H9 (cell line): ENCODE measurements around the gene SCAF1. TPM values are rescaled to one million over a fixed set of nuclear protein-coding genes. Genes with fewer than 3 reads are reported as not detected.

Experiments used
- DNase-seq: peaks from one replicate; pipeline ENCODE4 v3.0.0-alpha.2; 2017
- H2AFZ ChIP-seq: one replicate; pipeline ENCODE4 v1.6.1; 2013; ENCODE audit warnings: mild to moderate bottlenecking, low read length, control low read depth, moderate library complexity
- H2AK5ac ChIP-seq: 2 replicates; pipeline ENCODE4 v1.6.1; 2013; ENCODE audit warnings: low read length, control low read depth, mixed read lengths; ENCODE audit not compliant: insufficient read length
- H2BK120ac ChIP-seq: one replicate; pipeline ENCODE4 v1.6.1; 2013; ENCODE audit warnings: low read depth, mild to moderate bottlenecking, low read length, control low read depth, inconsistent platforms; ENCODE audit not compliant: poor library complexity, severe bottlenecking
- H2BK12ac ChIP-seq: 2 replicates; pipeline ENCODE4 v1.6.1; 2013; ENCODE audit warnings: low read length, control low read depth, mixed read lengths, low read depth; ENCODE audit not compliant: insufficient read length
- H2BK15ac ChIP-seq: 2 replicates; pipeline ENCODE4 v1.6.1; 2013; ENCODE audit warnings: low read depth, low read length, control low read depth
- H2BK20ac ChIP-seq: one replicate; pipeline ENCODE4 v1.6.1; 2013; ENCODE audit warnings: low read depth, mild to moderate bottlenecking, low read length, control low read depth, inconsistent platforms; ENCODE audit not compliant: poor library complexity, severe bottlenecking
- H2BK5ac ChIP-seq: 2 replicates; pipeline ENCODE4 v1.6.1; 2013; ENCODE audit warnings: low read length, control low read depth, mixed read lengths; ENCODE audit not compliant: insufficient read length
- H3K14ac ChIP-seq: 2 replicates; pipeline ENCODE4 v1.6.1; 2013; ENCODE audit warnings: low read length, control low read depth; ENCODE audit not compliant: insufficient read depth
- H3K18ac ChIP-seq: 2 replicates; pipeline ENCODE4 v1.6.1; 2013; ENCODE audit warnings: low read depth, mild to moderate bottlenecking, mixed read lengths, low read length, control low read depth; ENCODE audit not compliant: insufficient read length
- H3K23ac ChIP-seq: 2 replicates; pipeline ENCODE4 v1.6.1; 2013; ENCODE audit warnings: low read length, control low read depth, mixed read lengths, low read depth; ENCODE audit not compliant: insufficient read length
- H3K23me2 ChIP-seq: 2 replicates; pipeline ENCODE4 v1.6.1; 2013; ENCODE audit warnings: low read depth, mild to moderate bottlenecking, mixed read lengths, low read length, control low read depth; ENCODE audit not compliant: insufficient read length, poor library complexity, severe bottlenecking
- H3K27ac ChIP-seq: 2 replicates; pipeline ENCODE4 v1.5.1; 2013; ENCODE audit warnings: low read length, control low read depth, mixed read lengths, low read depth; ENCODE audit not compliant: insufficient read length
- H3K27me3 ChIP-seq: 2 replicates; pipeline ENCODE4 v1.6.1; 2013; ENCODE audit warnings: low read length, control low read depth, inconsistent platforms; ENCODE audit not compliant: insufficient read depth
- H3K4ac ChIP-seq: 2 replicates; pipeline ENCODE4 v1.6.1; 2013; ENCODE audit warnings: low read depth, mild to moderate bottlenecking, control low read depth, inconsistent platforms, low read length, moderate library complexity
- H3K4me1 ChIP-seq: 2 replicates; pipeline ENCODE4 v1.6.1; 2013; ENCODE audit warnings: low read length, control low read depth, inconsistent platforms; ENCODE audit not compliant: insufficient read depth
- H3K4me2 ChIP-seq: 2 replicates; pipeline ENCODE4 v1.6.1; 2013; ENCODE audit warnings: low read length, control low read depth, mixed read lengths; ENCODE audit not compliant: insufficient read length, insufficient read depth
- H3K56ac ChIP-seq: 2 replicates; pipeline ENCODE4 v1.6.1; 2013; ENCODE audit warnings: low read depth, mild to moderate bottlenecking, mixed read lengths, low read length, control low read depth; ENCODE audit not compliant: insufficient read length
- H3K79me1 ChIP-seq: 2 replicates; pipeline ENCODE4 v1.6.1; 2013; ENCODE audit warnings: low read depth, mild to moderate bottlenecking, moderate library complexity, low read length, control low read depth, inconsistent platforms; ENCODE audit not compliant: insufficient read depth, poor library complexity, severe bottlenecking
- H3K79me2 ChIP-seq: 2 replicates; pipeline ENCODE4 v1.6.1; 2013; ENCODE audit warnings: low read length, control low read depth, inconsistent platforms; ENCODE audit not compliant: insufficient read depth
- H3K9ac ChIP-seq: 2 replicates; pipeline ENCODE4 v1.6.1; 2013; ENCODE audit warnings: low read length, control low read depth, mixed read lengths; ENCODE audit not compliant: insufficient read length; ENCODE audit errors: extremely low read depth
- H3K9me3 ChIP-seq: one replicate; pipeline ENCODE4 v1.6.1; 2013; ENCODE audit warnings: low read depth, low read length, inconsistent platforms; ENCODE audit not compliant: control insufficient read depth
- H3T11ph ChIP-seq: one replicate; pipeline ENCODE4 v1.6.1; 2013; ENCODE audit warnings: mild to moderate bottlenecking, low read length, control low read depth, inconsistent platforms
- H4K20me1 ChIP-seq: one replicate; pipeline ENCODE4 v1.6.1; 2013; ENCODE audit not compliant: control insufficient read depth, insufficient read length, insufficient read depth
- H4K5ac ChIP-seq: 2 replicates; pipeline ENCODE4 v1.6.1; 2013; ENCODE audit warnings: low read depth, mild to moderate bottlenecking, mixed read lengths, low read length, control low read depth; ENCODE audit not compliant: insufficient read length
- H4K8ac ChIP-seq: replicated peaks from 2 replicates; pipeline ENCODE4 v1.6.1; 2013; ENCODE audit warnings: low read length, control low read depth, mixed read lengths, low read depth; ENCODE audit not compliant: insufficient read length
- H4K91ac ChIP-seq: 2 replicates; pipeline ENCODE4 v1.6.1; 2013; ENCODE audit warnings: low read depth, mild to moderate bottlenecking, moderate library complexity, mixed read lengths, low read length, control low read depth; ENCODE audit not compliant: insufficient read length
- H3K27ac Mint-ChIP-seq, 3 experiments: 2 replicates in 2 of 3; 3 replicates in 1 of 3; pipeline ENCODE4 v1.8.0; 2020 to 2021; ENCODE audit warnings: mixed read lengths in 3 of 3, mild to moderate bottlenecking in 1 of 3, moderate library complexity in 1 of 3
- H3K27me3 Mint-ChIP-seq: 2 replicates; pipeline ENCODE4 v1.8.0; 2021; ENCODE audit warnings: low read depth, mild to moderate bottlenecking, moderate library complexity, mixed read lengths
- H3K36me3 Mint-ChIP-seq, 3 experiments: 2 replicates in 2 of 3; 3 replicates in 1 of 3; pipeline ENCODE4 v1.8.0; 2020 to 2021; ENCODE audit warnings: low read depth in 3 of 3, mixed read lengths in 3 of 3; ENCODE audit not compliant: insufficient read depth in 1 of 3
- H3K4me1 Mint-ChIP-seq, 2 experiments: 2 replicates each; pipeline ENCODE4 v1.8.0; 2020; ENCODE audit warnings: mixed read lengths in 2 of 2
- H3K4me3 Mint-ChIP-seq, 2 experiments: 2 replicates in 1 of 2; 3 replicates in 1 of 2; pipeline ENCODE4 v1.8.0; 2020 to 2021; ENCODE audit warnings: mild to moderate bottlenecking in 2 of 2, mixed read lengths in 2 of 2, moderate library complexity in 1 of 2
- H3K9me3 Mint-ChIP-seq, 2 experiments: 2 replicates in 1 of 2; 3 replicates in 1 of 2; pipeline ENCODE4 v1.8.0; 2020; ENCODE audit warnings: mild to moderate bottlenecking in 2 of 2, mixed read lengths in 2 of 2, moderate library complexity in 1 of 2
- WGBS: extraction: QIAGEN DNeasy Blood & Tissue Kit; methylation state at CpG from one replicate; pipeline ENCODE4 v1.1.7; 2013; ENCODE audit warnings: missing lambda C conversion rate, low lambda C conversion rate, mixed read lengths; ENCODE audit not compliant: insufficient read length; ENCODE audit errors: extremely low coverage; 5-methylcytosine and 5-hydroxymethylcytosine counted together
- total RNA-seq: library from RNA; stranded (reverse); gene quantifications from 2 replicates; pipeline ENCODE4 v1.2.1, GENCODE V29; 2021
- TF ChIP-seq, protein P1 (sequence below): fragments of 200-600 bp; sonication (generic); conservative IDR thresholded peaks from 3 replicates; pipeline ENCODE4 v1.8.0; 2021; ENCODE audit warnings: antibody characterized with exemption, mild to moderate bottlenecking

The SCAF1 gene
- total RNA-seq, 1 experiment from 2014 or later: 85.3 TPM

DNA sequence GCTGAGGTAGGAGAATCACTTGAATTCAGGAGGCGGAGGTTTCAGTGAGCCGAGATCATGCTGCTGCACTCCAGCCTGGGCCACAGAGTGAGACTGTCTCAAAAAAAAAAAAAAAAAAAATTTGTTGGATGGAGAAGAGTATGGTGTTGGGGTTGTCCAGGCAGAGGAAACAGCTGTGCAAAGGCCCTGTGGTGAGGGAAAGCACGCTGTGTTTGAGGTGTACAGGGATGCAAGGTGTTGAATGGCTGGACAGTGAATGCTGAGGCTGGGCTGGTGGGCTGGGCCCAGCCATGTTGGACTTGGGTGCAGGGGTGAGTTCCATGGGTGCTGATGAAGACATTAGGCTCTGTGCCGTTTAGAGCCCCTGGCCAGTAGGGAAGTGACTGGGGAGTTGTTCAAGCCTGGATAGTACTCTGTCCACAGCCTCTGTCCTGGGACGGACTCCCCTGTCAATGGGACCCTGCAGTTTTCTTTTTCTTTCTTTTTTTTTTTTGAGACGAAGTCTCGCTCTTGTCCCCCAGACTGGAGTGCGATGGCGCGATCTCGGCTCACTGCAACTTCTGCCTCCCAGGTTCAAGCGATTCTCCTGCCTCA is 32.4 kb upstream of the SCAF1 start:
- Histone ChIP-seq H4K20me1 (no peaks in the 10 kb centered on the region), H2BK15ac (no peak overlapping the region), H2AK5ac (no peak overlapping the region), H2BK120ac (no peak overlapping the region), H2BK5ac (no peak overlapping the region), H3K14ac (no peak overlapping the region), H2AFZ (no peak overlapping the region), H3K4me2 (no peak overlapping the region), H3K4ac (no peak overlapping the region), H3K9ac (no peak overlapping the region), H3K79me1 (peaks cover 4% of the 10 kb centered on the region), H4K8ac (peak overlapping the region; percentile 88), H3K27me3 (no peaks in the 10 kb centered on the region), H2BK12ac (no peak overlapping the region), H3K79me2 (peaks cover 13% of the 10 kb centered on the region; the same call in 1 of the 2 replicates), H3T11ph (no peak overlapping the region), H3K4me1 (no peaks in the 10 kb centered on the region), H3K18ac (no peak overlapping the region), H3K23ac (no peak overlapping the region), H3K27ac (no peak overlapping the region), H2BK20ac (no peak overlapping the region), H3K9me3 (no peaks in the 10 kb centered on the region), H3K23me2 (peaks cover 2% of the 10 kb centered on the region), H3K56ac (no peak overlapping the region), H4K5ac (no peak overlapping the region), H4K91ac (no peak overlapping the region)
- TF ChIP-seq, protein P1, sequence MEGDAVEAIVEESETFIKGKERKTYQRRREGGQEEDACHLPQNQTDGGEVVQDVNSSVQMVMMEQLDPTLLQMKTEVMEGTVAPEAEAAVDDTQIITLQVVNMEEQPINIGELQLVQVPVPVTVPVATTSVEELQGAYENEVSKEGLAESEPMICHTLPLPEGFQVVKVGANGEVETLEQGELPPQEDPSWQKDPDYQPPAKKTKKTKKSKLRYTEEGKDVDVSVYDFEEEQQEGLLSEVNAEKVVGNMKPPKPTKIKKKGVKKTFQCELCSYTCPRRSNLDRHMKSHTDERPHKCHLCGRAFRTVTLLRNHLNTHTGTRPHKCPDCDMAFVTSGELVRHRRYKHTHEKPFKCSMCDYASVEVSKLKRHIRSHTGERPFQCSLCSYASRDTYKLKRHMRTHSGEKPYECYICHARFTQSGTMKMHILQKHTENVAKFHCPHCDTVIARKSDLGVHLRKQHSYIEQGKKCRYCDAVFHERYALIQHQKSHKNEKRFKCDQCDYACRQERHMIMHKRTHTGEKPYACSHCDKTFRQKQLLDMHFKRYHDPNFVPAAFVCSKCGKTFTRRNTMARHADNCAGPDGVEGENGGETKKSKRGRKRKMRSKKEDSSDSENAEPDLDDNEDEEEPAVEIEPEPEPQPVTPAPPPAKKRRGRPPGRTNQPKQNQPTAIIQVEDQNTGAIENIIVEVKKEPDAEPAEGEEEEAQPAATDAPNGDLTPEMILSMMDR: no peak
- Mint-ChIP-seq H3K4me3 (no peak overlapping the region), H3K9me3 (no peaks in the 10 kb centered on the region), H3K36me3 (peaks cover 24 to 72% (median 66%) of the 10 kb centered on the region in 3 experiments; a peak in 6 of 7 replicates), H3K27me3 (no peaks in the 10 kb centered on the region; the same call in 1 of the 2 replicates), H3K4me1 (peaks cover 0 to 2% of the 10 kb centered on the region in 2 experiments; a peak in 1 of 4 replicates), H3K27ac (peak overlapping the region in 1 of 3 experiments; percentile 40; a peak in 1 of 7 replicates)
- no peak for DNase-seq
- no CpG with 5 or more reads among the region's 12 CpGs for WGBS
